Fibroblast of the aortic adventitia (primary cell): Measurements from ENCODE around the gene PCLO. TPM values are rescaled to one million over a fixed set of nuclear protein-coding genes. Genes with fewer than 3 reads are reported as not detected.

Experiments
- DNase-seq: peaks from one replicate; pipeline ENCODE4 v3.0.0-alpha.2; 2010; ENCODE audit warnings: low read depth
- H3K4me3 ChIP-seq: 2 replicates; pipeline ENCODE4 v1.5.1; 2011; ENCODE audit warnings: low read depth, mild to moderate bottlenecking, control low read depth, low read length, moderate library complexity
- total RNA-seq: library from RNA; depleted of rRNA; stranded (reverse); fragments of >200 nt; gene quantifications from 2 replicates; pipeline ENCODE4 v1.2.3, GENCODE V29; 2012; ENCODE audit warnings: low replicate concordance
- TF ChIP-seq, protein P1 (sequence below): IDR thresholded peaks from 2 replicates; pipeline ENCODE4 v1.5.1; 2011; ENCODE audit warnings: mild to moderate bottlenecking, low read length, control low read depth, inconsistent platforms; ENCODE audit not compliant: insufficient read depth

PCLO gene
- total RNA-seq, 1 donor: 0.36 TPM

DNA sequence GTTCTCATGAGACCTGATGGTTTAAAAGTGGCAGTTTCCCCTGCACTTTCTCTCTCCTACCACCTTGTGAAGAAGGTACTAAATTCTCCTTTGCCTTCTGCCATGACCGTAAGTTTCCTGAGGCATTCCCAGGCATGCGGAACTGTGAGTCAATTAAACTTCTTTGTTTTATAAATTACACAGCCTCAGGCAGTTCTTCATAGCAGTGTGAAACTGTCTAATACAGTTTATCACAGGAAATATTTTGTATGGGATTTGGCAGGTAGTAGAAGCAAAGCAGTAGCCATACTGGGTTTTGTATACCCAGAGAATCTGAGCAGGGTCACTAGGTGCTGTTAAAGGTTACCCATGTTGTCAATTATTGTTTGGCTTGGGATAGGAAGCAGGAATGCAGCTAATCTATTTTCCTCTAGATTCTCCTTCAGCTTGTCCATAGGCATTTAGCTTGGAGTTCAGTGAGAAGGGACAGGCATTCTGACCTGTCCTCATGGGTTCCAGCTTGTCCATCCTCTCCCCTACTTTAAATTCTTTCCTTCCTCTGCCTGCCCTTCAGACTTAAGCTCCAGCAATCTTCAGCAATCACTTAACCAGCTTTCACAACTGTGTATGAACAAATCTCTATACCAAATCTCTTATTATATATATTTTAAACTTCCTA is 186.7 kb downstream of the PCLO start:
- H3K4me3 ChIP-seq: no peak overlapping the region
- DNase-seq: no peak
- TF ChIP-seq, protein P1, sequence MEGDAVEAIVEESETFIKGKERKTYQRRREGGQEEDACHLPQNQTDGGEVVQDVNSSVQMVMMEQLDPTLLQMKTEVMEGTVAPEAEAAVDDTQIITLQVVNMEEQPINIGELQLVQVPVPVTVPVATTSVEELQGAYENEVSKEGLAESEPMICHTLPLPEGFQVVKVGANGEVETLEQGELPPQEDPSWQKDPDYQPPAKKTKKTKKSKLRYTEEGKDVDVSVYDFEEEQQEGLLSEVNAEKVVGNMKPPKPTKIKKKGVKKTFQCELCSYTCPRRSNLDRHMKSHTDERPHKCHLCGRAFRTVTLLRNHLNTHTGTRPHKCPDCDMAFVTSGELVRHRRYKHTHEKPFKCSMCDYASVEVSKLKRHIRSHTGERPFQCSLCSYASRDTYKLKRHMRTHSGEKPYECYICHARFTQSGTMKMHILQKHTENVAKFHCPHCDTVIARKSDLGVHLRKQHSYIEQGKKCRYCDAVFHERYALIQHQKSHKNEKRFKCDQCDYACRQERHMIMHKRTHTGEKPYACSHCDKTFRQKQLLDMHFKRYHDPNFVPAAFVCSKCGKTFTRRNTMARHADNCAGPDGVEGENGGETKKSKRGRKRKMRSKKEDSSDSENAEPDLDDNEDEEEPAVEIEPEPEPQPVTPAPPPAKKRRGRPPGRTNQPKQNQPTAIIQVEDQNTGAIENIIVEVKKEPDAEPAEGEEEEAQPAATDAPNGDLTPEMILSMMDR: no peak

- no peak for DNase-seq
- TF ChIP-seq, protein P1: no peak
- no peak overlapping the region for H3K4me3 ChIP-seq
Measured at GRCh38 chr7:82972135-82972534, 190.5 kb downstream of the PCLO start.

DNA sequence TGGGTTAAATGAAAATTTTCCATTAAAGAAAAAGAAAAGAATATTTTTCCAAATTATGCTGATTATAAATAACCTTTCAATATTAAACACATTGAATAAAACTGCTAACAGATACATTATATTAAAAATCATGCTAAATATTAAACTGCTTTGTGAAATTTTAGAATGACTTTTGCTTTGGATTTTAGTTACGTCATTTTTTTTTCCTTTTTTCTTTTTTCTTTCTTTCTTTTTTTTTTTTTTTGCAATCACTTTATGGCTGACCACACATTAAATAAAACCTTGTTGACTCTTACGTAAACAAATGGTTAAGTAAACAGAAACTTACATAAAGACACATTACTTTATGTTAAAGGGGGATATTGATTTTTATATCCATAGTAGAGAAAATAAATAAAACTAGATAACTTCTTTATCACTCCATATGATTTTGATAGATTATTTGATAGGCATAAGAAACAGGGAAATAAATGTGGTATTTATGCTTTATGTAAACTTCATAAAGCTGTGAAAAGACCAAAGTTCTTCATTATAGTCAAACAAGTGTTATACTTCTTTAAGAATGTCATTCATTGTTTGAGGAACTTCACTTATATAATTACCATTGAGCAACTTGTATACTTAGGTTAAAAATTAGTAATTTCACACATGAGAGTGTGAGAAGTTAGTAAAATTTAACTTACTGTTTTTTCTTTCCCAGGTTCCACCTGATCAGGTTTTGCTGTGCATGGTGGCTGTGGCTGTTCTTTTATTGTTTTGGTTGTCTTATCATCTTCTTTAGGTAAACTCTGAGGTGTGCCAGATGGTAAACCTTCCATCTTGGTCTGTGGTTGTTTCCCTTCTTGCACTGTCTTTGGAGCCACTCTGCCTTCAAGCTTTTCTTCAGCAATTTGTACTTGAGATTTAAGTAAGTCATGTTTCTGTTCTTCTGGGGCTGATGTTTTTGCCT is 197.3 kb downstream of the PCLO start:
- TF ChIP-seq, protein P1: no peak
- DNase-seq: no peak
- no peak overlapping the region for H3K4me3 ChIP-seq

DNA sequence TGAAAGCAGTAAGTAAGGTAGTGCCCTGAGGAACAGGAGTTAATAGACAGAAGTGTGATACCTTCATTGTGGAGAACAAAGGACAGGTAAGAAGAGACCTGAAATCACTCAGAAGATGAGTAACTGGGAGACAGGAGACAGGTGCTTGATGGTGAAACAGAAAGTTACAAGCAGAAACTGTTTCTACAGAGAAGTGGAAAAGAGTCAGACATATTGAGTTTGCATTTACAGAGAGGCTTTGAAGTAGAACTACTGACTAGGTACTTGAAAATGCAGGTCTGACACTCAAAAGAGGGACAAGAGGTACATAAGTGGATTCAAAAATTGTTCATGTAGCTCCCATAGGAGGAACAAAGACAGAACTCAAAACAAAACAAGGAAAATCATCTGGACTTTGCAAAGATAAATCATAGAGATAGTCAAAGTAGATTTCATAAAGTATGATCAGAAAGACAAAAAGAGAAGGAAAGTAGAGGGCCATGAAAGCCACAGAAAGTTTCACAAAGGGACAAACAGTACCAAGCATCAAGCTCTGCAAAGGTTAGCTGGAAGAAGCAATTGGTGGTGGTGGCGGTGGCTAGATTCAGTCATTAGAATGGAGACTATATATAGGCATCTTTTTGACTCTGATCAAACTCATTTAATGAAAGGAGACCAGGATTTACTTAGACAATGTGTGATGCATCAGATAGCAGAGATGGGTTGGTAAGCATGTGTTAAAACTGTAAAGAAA is 198.4 kb downstream of the PCLO start:
- TF ChIP-seq, protein P1: no peak
- no peak overlapping the region for H3K4me3 ChIP-seq
- DNase-seq: no peak

- TF ChIP-seq, protein P1: no peak
- DNase-seq: no peak
- no peak overlapping the region for H3K4me3 ChIP-seq
Measured at GRCh38 chr7:82961240-82961639, 201.4 kb downstream of the PCLO start.

- TF ChIP-seq, protein P1: no peak
- no peak for DNase-seq
- H3K4me3 ChIP-seq: no peak overlapping the region
Measured at GRCh38 chr7:82959528-82959927, 203.2 kb downstream of the PCLO start.
